Keratinocyte (primary cell): ENCODE measurements around the gene DLX1.

Experiments used
- EZH2 ChIP-seq: IDR thresholded peaks from one replicate; pipeline ENCODE4 v1.6.1; 2012; ENCODE audit warnings: inconsistent platforms, mild to moderate bottlenecking, low read length, moderate library complexity
- TF ChIP-seq, protein P1 (sequence below), 3 experiments: IDR thresholded peaks in 1 of 3; conservative IDR thresholded peaks in 1 of 3; optimal IDR thresholded peaks in 1 of 3; 2 replicates in 2 of 3; 3 replicates in 1 of 3; pipeline versions ENCODE3 to v1.5.1; 2011; ENCODE audit warnings: low read length in 3 of 3, mild to moderate bottlenecking in 3 of 3, moderate library complexity in 2 of 3, control low read depth in 1 of 3, inconsistent platforms in 1 of 3; ENCODE audit not compliant: insufficient read depth in 2 of 3; ENCODE audit errors: extremely low read depth in 1 of 3

- TF ChIP-seq, protein P1, sequence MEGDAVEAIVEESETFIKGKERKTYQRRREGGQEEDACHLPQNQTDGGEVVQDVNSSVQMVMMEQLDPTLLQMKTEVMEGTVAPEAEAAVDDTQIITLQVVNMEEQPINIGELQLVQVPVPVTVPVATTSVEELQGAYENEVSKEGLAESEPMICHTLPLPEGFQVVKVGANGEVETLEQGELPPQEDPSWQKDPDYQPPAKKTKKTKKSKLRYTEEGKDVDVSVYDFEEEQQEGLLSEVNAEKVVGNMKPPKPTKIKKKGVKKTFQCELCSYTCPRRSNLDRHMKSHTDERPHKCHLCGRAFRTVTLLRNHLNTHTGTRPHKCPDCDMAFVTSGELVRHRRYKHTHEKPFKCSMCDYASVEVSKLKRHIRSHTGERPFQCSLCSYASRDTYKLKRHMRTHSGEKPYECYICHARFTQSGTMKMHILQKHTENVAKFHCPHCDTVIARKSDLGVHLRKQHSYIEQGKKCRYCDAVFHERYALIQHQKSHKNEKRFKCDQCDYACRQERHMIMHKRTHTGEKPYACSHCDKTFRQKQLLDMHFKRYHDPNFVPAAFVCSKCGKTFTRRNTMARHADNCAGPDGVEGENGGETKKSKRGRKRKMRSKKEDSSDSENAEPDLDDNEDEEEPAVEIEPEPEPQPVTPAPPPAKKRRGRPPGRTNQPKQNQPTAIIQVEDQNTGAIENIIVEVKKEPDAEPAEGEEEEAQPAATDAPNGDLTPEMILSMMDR (optimal IDR thresholded peaks at IDR 0.05 in 1 of 3, IDR thresholded peaks at IDR 0.05 in 1 of 3, conservative IDR thresholded peaks at IDR 0.05 in 1 of 3; ENCODE audit: extremely low read depth in 1 of 3, insufficient read depth in 2 of 3, low read length in 3 of 3): no peak
- TF ChIP-seq EZH2: no peak
Measured at GRCh38 chr2:172084645-172085459, 455 bp upstream of the DLX1 start.
